ENCODE results near the gene TSFM.

Gene TSFM

GRCh38 chr12:57830393-57830792, 47.8 kb downstream of the TSFM start:
- in situ Hi-C loops (cut with MboI; ENCODE audit: low sequenced_read_pairs, unreplicated experiment), result loop anchor here (5.0 kb wide), 1 partner anchor 77 kb away; no protein-coding TSS in a partner anchor
- DNase-seq (ENCODE audit: low spot score), result no peak
- TF ChIP-seq CTCF (IDR thresholded peaks at IDR 0.05; ENCODE audit: borderline replicate concordance, control extremely low read depth, extremely low read depth, insufficient read depth, missing control alignments), result no peak

- DNase-seq (ENCODE audit: low spot score), result no peak
- in situ Hi-C loops (cut with MboI; ENCODE audit: low sequenced_read_pairs, unreplicated experiment), result loop anchor here (5.0 kb wide), 1 partner anchor 74 kb away; no protein-coding TSS in a partner anchor
- TF ChIP-seq CTCF (IDR thresholded peaks at IDR 0.05; ENCODE audit: borderline replicate concordance, control extremely low read depth, extremely low read depth, insufficient read depth, missing control alignments), result no peak
These were observed 50.4 kb downstream of the TSFM start for GRCh38 chr12:57832966-57833365.

GRCh38 chr12:57833672-57834071, 51.1 kb downstream of the TSFM start:
- no peak for DNase-seq (ENCODE audit: low spot score)
- no peak for TF ChIP-seq CTCF (IDR thresholded peaks at IDR 0.05; ENCODE audit: borderline replicate concordance, control extremely low read depth, extremely low read depth, insufficient read depth, missing control alignments)
- in situ Hi-C loops (cut with MboI; ENCODE audit: low sequenced_read_pairs, unreplicated experiment), result loop anchor here (5.0 kb wide), 1 partner anchor 74 kb away; no protein-coding TSS in a partner anchor

- TF ChIP-seq CTCF (IDR thresholded peaks at IDR 0.05; ENCODE audit: borderline replicate concordance, control extremely low read depth, extremely low read depth, insufficient read depth, missing control alignments), result no peak
- in situ Hi-C loops (cut with MboI; ENCODE audit: low sequenced_read_pairs, unreplicated experiment), result loop anchor here (5.0 kb wide), 1 partner anchor 73 kb away; no protein-coding TSS in a partner anchor
- no peak for DNase-seq (ENCODE audit: low spot score)
These were observed 51.7 kb downstream of the TSFM start for GRCh38 chr12:57834086-57834876.

- DNase-seq (ENCODE audit: low spot score), result no peak
- no peak for TF ChIP-seq CTCF (IDR thresholded peaks at IDR 0.05; ENCODE audit: borderline replicate concordance, control extremely low read depth, extremely low read depth, insufficient read depth, missing control alignments)
- in situ Hi-C loops (cut with MboI; ENCODE audit: low sequenced_read_pairs, unreplicated experiment), result no loop called here
These were observed 53.0 kb downstream of the TSFM start for GRCh38 chr12:57835366-57836288.

All from GM13976 (cell line).